IMR-90 (cell line): ENCODE results near the gene GNMT. TPM values are rescaled to one million over a fixed set of nuclear protein-coding genes. Genes with fewer than 3 reads are reported as not detected.

Source experiments
- ATAC-seq: fragments of 200-7000 bp; cut with Tn5 transposase; 2 replicates; pipeline ENCODE4 v1.9.1; 2020; ENCODE audit warnings: low read depth, mild to moderate bottlenecking, moderate library complexity
- BruUV-seq: library from RNA; stranded (reverse); fragments of 400-500 nt; replicated peaks from 2 replicates; lab custom pipeline; 2021; lab: Mats Ljungman, UMichigan
- CTCF ChIA-PET: fragments of 300-600 bp; formaldehyde crosslinking; extraction: SDS; loops from one replicate; lab custom pipeline; 2021; ENCODE audit warnings: antibody characterized with exemption; lab: Yijun Ruan, JAX
- POLR2A ChIA-PET: fragments of 300-600 bp; sonication (Branson Sonifier 250); formaldehyde crosslinking; loops from one replicate; lab custom pipeline; 2022; ENCODE audit warnings: antibody characterized with exemption; ENCODE audit not compliant: unreplicated experiment; lab: Charles Lee
- DNase-seq: peaks from one replicate; pipeline ENCODE4 v3.0.0; 2013
- H2AFZ ChIP-seq: replicated peaks from 2 replicates; pipeline ENCODE3; 2013; ENCODE audit warnings: low read length, mild to moderate bottlenecking; ENCODE audit not compliant: poor library complexity
- H2AK5ac ChIP-seq: 2 replicates; pipeline ENCODE4 v1.6.1; 2013; ENCODE audit warnings: low read depth, low read length, inconsistent platforms
- H2AK9ac ChIP-seq: replicated peaks from 2 replicates; pipeline ENCODE3; 2013; ENCODE audit warnings: mild to moderate bottlenecking, low read depth, low read length, moderate library complexity; ENCODE audit not compliant: poor library complexity
- H2BK120ac ChIP-seq: 2 replicates; pipeline ENCODE4 v1.6.1; 2013; ENCODE audit warnings: low read depth, low read length, inconsistent platforms
- H2BK15ac ChIP-seq: 3 replicates; pipeline ENCODE4 v1.6.1; 2013; ENCODE audit warnings: low read depth, low read length, inconsistent platforms
- H2BK20ac ChIP-seq: 2 replicates; pipeline ENCODE4 v1.6.1; 2013; ENCODE audit warnings: low read depth, mild to moderate bottlenecking, inconsistent platforms, low read length, moderate library complexity
- H2BK5ac ChIP-seq: 2 replicates; pipeline ENCODE4 v1.6.1; 2013; ENCODE audit warnings: mild to moderate bottlenecking, low read depth, low read length, inconsistent platforms; ENCODE audit not compliant: poor library complexity, severe bottlenecking
- H3K14ac ChIP-seq: replicated peaks from 2 replicates; pipeline ENCODE4 v1.6.1; 2013; ENCODE audit warnings: low read depth, low read length, inconsistent platforms
- H3K18ac ChIP-seq: 2 replicates; pipeline ENCODE4 v1.6.1; 2013; ENCODE audit warnings: low read depth, low read length, control low read depth
- H3K23ac ChIP-seq: 2 replicates; pipeline ENCODE4 v1.6.1; 2013; ENCODE audit warnings: low read depth, low read length, inconsistent platforms
- H3K27ac ChIP-seq: 2 replicates; pipeline ENCODE4 v1.5.1; 2013; ENCODE audit warnings: mild to moderate bottlenecking, control low read depth, low read length; ENCODE audit not compliant: insufficient read depth
- H3K27me3 ChIP-seq: 2 replicates; pipeline ENCODE4 v1.6.1; 2013; ENCODE audit warnings: low read length; ENCODE audit not compliant: control insufficient read depth, insufficient read depth
- H3K36me3 ChIP-seq: 2 replicates; pipeline ENCODE4 v1.6.1; 2013; ENCODE audit warnings: low read length, mixed read lengths; ENCODE audit not compliant: control insufficient read depth, insufficient read depth
- H3K4ac ChIP-seq: 2 replicates; pipeline ENCODE4 v1.6.1; 2013; ENCODE audit warnings: low read depth, low read length, inconsistent platforms
- H3K4me1 ChIP-seq: 2 replicates; pipeline ENCODE4 v1.6.1; 2013; ENCODE audit warnings: low read length, mixed read lengths; ENCODE audit not compliant: control insufficient read depth, insufficient read depth
- H3K4me2 ChIP-seq: 2 replicates; pipeline ENCODE4 v1.6.1; 2013; ENCODE audit warnings: low read depth, mild to moderate bottlenecking, control low read depth, low read length, moderate library complexity
- H3K4me3 ChIP-seq: 2 replicates; pipeline ENCODE4 v1.5.1; 2013; ENCODE audit warnings: low read depth, mild to moderate bottlenecking, control low read depth, low read length, moderate library complexity; ENCODE audit not compliant: insufficient read depth
- H3K56ac ChIP-seq: 2 replicates; pipeline ENCODE4 v1.6.1; 2013; ENCODE audit warnings: low read length, inconsistent platforms; ENCODE audit not compliant: insufficient read depth; ENCODE audit errors: extremely low read depth
- H3K79me1 ChIP-seq, 2 experiments: 2 replicates each; pipeline ENCODE4 v1.6.1; 2013; ENCODE audit warnings: low read length in 2 of 2, inconsistent platforms in 1 of 2, low read depth in 1 of 2
- H3K9ac ChIP-seq: 2 replicates; pipeline ENCODE4 v1.6.1; 2013; ENCODE audit warnings: low read depth, low read length, control low read depth
- H3K9me1 ChIP-seq: 2 replicates; pipeline ENCODE4 v1.6.1; 2013; ENCODE audit warnings: low read length, inconsistent platforms; ENCODE audit not compliant: insufficient read depth
- H3K9me3 ChIP-seq: 2 replicates; pipeline ENCODE4 v1.6.1; 2013; ENCODE audit warnings: low read length; ENCODE audit not compliant: control insufficient read depth, insufficient read depth
- H4K20me1 ChIP-seq: 2 replicates; pipeline ENCODE4 v1.6.1; 2013; ENCODE audit warnings: low read length, inconsistent platforms; ENCODE audit not compliant: insufficient read depth
- H4K5ac ChIP-seq: 2 replicates; pipeline ENCODE4 v1.6.1; 2013; ENCODE audit warnings: mild to moderate bottlenecking, low read depth, low read length, control low read depth
- H4K8ac ChIP-seq, 2 experiments: 2 replicates each; pipeline ENCODE4 v1.6.1; 2013; ENCODE audit warnings: low read depth in 2 of 2, low read length in 2 of 2, control low read depth in 1 of 2, inconsistent platforms in 1 of 2
- H4K91ac ChIP-seq: 2 replicates; pipeline ENCODE4 v1.6.1; 2013; ENCODE audit warnings: low read depth, low read length, inconsistent platforms; ENCODE audit not compliant: insufficient read depth
- MAZ ChIP-seq: IDR thresholded peaks from 2 replicates; pipeline ENCODE4 v1.6.1; 2012; ENCODE audit warnings: low read depth, mild to moderate bottlenecking, low read length, improper control_type of control experiment, moderate library complexity, borderline replicate concordance
- WGBS, 2 experiments: methylation state at CpG; one replicate each; pipeline versions ENCODE4 v1.1.5 to v1.1.7; 2013; ENCODE audit warnings: missing lambda C conversion rate in 2 of 2; ENCODE audit not compliant: insufficient read length in 1 of 2; ENCODE audit errors: extremely low coverage in 2 of 2; 5-methylcytosine and 5-hydroxymethylcytosine counted together
- dilution Hi-C: fragments of 300-500 bp; cut with HindIII; formaldehyde crosslinking; loops from one replicate; pipeline ENCODE4 v1.14.3; 2018; ENCODE audit warnings: low sequenced_read_pairs; ENCODE audit not compliant: unreplicated experiment
- in situ Hi-C: fragments of 300-500 bp; cut with MboI; formaldehyde crosslinking; loops from 3 replicates; pipeline ENCODE4 v1.14.3; 2019; ENCODE audit warnings: low sequenced_read_pairs, inconsistent platforms, mixed read lengths
- intact Hi-C: fragments of 100-400 bp; cut with micrococcal nuclease; formaldehyde crosslinking; loops from 2 replicates; pipeline ENCODE4 v1.10.0; 2022
- polyA plus RNA-seq, 3 experiments: library from polyadenylated mRNA; depleted of rRNA; stranded (reverse); fragments of >200 nt; gene quantifications; 2 replicates each; pipeline ENCODE4 v1.2.3, GENCODE V29; 2012; ENCODE audit warnings: low replicate concordance in 1 of 3
- total RNA-seq: library from RNA; depleted of rRNA; stranded (reverse); fragments of >200 nt; gene quantifications from 2 replicates; pipeline ENCODE4 v1.2.3, GENCODE V29; 2012

GNMT gene
- total and polyA plus RNA-seq, 2 of the 4 experiments (the other 2 are of a cell fraction) = 0.36 TPM; not detected in 1

- H3K27me3 ChIP-seq = no peaks in the 10 kb centered on the region
- no peaks in the 10 kb centered on the region for H3K36me3 ChIP-seq
- H2AK5ac ChIP-seq = no peak overlapping the region
- H3K4me2 ChIP-seq = no peak overlapping the region
- BruUV-seq = no TSS peak
- H2BK20ac ChIP-seq = no peak overlapping the region
- H3K4me1 ChIP-seq = peaks cover 4% of the 10 kb centered on the region; the same call in 1 of the 2 replicates
- CTCF ChIA-PET = no interaction called here
- H3K9me3 ChIP-seq = no peaks in the 10 kb centered on the region
- H2BK120ac ChIP-seq = no peak overlapping the region
- H3K18ac ChIP-seq = no peak overlapping the region
- no peak overlapping the region for H3K4me3 ChIP-seq
- no peak overlapping the region for H2BK5ac ChIP-seq
- H4K20me1 ChIP-seq = no peaks in the 10 kb centered on the region
- no peak overlapping the region for H3K9ac ChIP-seq
- ATAC-seq = no peak
- H3K4ac ChIP-seq = no peak overlapping the region
- H2AFZ ChIP-seq = no peak overlapping the region
- no peak overlapping the region for H2AK9ac ChIP-seq
- no CpG with 5 or more reads among the region's 2 CpGs for WGBS, 2 experiments
- H3K56ac ChIP-seq = no peak overlapping the region
- no peak overlapping the region for H4K91ac ChIP-seq
- H3K14ac ChIP-seq = no peak overlapping the region
- H3K27ac ChIP-seq = no peak overlapping the region
- no peak overlapping the region for H4K5ac ChIP-seq
- H2BK15ac ChIP-seq = no peak overlapping the region
- POLR2A ChIA-PET = no interaction called here
- no peaks in the 10 kb centered on the region for H3K9me1 ChIP-seq
- H3K79me1 ChIP-seq = no peaks in the 10 kb centered on the region; a peak in 1 of 4 replicates
- DNase-seq = no peak
- no peak overlapping the region for H4K8ac ChIP-seq
- in situ Hi-C loops = no loop called here
- no peak overlapping the region for H3K23ac ChIP-seq
- intact Hi-C loops = no loop called here
- dilution Hi-C loops = no loop called here
- TF ChIP-seq MAZ = no peak
Measured at GRCh38 chr6:42923666-42924065, 36.9 kb upstream of the GNMT start.
